Activated CD4-positive, alpha-beta T cell treated with anti-CD3 and anti-CD28 coated beads for 48 hours (primary cell): ENCODE measurements around the gene RDH8.
"Not testable (repeated sequence)": the region's sequence is repeated elsewhere in the genome, so short reads cannot be mapped to it uniquely, and the experiment has no call there.

Source experiments
- DNase-seq: peaks from one replicate; pipeline ENCODE4 v3.0.0-alpha.2; 2020

Gene RDH8

DNA sequence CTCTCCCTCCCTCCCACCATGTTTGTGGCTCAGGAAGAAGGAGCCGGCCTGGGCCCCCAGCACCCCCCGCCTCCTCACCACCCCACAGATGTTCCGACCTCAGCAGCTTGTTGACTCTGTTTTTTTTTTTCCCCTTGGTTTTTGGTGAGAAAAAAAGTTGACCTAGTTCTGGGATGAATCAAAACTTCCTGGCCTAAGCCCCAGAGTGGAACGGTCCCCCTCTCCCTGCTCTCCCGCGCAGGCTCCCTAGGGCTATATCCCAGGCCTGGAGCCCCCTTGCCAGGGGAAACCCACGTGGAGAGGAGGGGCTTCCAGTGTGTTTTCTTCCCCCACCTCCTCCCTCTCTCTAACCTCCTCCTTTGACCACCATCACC, 7.0 kb upstream of the RDH8 start:
- no peak for DNase-seq

GRCh38 chr19:10006752-10007323, 6.4 kb upstream of the RDH8 start:
- no peak for DNase-seq

- no peak for DNase-seq
Observed at GRCh38 chr19:10007371-10008183, 5.7 kb upstream of the RDH8 start.

DNA sequence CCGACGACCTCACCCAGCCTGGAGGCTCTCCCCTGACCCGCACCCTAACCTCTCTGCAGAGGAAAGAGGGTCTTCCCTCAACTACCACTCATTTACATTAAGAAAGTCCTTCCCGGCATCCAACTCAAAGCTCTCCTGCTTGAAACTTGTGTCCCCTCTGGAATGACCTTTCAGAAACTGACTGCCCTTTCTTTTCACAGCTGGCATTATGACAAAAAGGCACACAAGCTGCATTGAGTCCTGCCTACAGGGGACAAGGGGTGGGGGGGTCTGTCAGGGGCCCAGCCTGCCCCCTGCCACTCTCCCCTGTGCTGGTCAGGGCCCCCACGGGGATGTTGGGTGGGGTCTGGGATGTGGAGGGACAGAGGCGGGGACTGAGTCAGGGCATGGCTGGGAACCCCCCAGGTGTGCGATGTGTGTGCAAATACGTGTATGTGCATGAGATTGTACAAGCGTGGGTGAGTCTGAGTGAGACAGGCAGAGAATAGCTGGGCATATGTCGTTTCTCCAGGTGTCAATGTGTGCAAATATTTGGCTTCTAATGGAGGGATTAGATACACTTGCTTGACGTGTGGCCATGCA, 5.0 kb upstream of the RDH8 start:
- no peak for DNase-seq

- no peak for DNase-seq
Observed at GRCh38 chr19:10009714-10010224, 3.5 kb upstream of the RDH8 start.

- no peak for DNase-seq
Observed at GRCh38 chr19:10010247-10010691, 3.0 kb upstream of the RDH8 start, which contains the start of gene COL5A3. TSS of gene COL5A3 (minus strand) at chr19:10010504. CDS start at chr19:10010385, 119 bp downstream.

- DNase-seq, result no peak
Observed at GRCh38 chr19:10010939-10011338, 2.3 kb upstream of the RDH8 start.

DNA sequence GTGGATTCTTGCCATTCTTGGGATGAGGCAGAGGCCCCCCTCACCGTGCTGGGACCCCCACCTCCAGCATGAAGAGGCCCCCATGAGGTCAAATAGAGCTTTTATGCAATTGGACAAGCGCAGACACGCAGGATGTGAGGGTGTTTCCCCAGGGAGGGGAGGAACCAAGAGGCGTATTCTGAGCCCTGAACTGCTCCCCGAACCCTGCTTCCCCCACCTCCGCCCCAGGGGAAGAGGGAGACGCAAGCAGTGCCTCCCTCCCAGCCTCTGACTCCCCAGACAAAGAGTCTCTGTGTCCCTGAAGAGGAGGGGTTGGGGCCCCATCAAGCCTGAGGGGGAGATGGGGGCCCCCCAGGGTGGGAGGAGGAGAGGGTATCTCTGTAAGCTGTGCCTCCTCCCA, 1.3 kb upstream of the RDH8 start:
- no peak for DNase-seq

DNA sequence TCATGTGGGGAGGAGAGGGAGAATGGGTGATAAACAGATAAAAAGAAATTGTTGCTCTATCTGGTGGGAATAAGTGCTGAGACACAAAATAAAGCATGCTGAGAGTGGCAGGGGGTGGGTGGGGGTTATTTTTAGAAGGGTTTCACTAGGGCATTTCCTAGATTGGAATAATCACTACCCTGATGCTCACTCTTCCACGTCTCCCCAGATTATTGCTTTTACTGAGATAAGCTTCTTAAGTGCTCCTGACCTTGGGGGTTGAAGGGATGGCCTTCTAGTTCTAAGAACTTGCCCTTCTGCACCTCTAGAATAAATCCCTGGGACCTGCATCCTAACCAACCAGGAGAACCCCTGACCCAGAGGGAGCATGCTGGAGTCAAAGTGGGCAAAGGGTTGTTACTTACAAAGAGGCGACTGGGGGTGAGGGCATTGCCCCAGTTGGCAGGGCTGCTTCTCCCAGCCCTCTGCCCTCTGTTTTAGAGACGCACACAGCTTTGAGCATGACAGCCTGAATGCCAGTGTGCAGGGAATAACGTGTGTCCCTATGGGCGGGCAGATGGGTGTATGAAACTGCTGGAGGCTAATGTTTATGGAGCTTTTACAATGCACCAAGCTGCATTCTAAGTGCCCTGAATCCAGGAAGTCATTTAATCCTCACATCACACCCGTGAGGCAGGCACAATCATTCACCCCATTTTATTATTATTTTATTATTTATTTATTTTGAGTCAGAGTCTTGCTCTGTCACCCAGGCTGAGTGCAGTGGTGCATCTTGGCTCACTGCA, 743 bp downstream of the RDH8 start:
- DNase-seq, result no peak

- no peak for DNase-seq
Observed at GRCh38 chr19:10018263-10018662, 5.0 kb downstream of the RDH8 start.

GRCh38 chr19:10018786-10019185, 5.5 kb downstream of the RDH8 start:
- DNase-seq, result no peak

DNA sequence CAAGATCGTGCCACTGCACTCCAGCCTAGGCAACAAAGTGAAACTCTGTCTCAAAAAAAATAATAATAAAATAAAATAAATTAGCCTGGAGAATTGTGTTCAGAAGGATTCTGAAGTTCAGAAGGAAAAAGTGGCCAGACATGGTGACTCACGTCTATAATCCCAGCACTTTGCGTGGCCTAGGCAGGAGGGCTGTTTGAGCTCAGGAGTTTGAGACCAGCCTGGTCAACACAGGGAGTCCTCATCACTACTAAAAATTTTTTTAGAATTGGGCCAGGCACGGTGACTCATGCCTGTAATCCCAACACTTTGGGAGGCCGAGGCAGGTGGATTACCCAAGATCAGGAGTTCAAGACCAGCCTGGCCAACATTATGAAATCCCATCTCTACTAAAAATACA, 6.0 kb downstream of the RDH8 start:
- DNase-seq, result no peak

- no peak for DNase-seq
Observed at GRCh38 chr19:10020851-10021250, 7.6 kb downstream of the RDH8 start.

- DNase-seq, result no peak
Observed at GRCh38 chr19:10021446-10021845, 8.2 kb downstream of the RDH8 start.

DNA sequence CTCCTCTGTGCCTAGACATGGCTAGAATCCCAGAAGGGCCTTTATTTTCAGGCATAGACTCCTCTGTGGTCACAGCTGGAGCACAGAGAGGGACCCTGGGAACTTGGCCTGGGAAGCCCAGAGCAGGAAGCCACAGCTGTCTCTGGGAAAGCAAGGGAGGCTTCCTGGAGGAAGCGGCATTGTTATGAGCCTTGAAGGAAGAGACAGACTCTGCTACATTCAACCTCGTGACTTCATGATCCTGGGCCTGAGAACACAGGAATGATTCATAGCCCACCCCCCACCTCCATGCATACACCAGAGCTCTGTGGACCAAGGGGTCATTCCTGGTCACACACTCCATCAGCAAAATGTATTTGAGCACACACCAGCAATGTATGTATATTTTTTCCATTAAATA, 8.6 kb downstream of the RDH8 start:
- DNase-seq, result no peak

GRCh38 chr19:10023096-10023495, 9.8 kb downstream of the RDH8 start:
- not testable (repeated sequence) for DNase-seq

- no peak for DNase-seq
Observed at GRCh38 chr19:10026744-10027143, 13.5 kb downstream of the RDH8 start.

DNA sequence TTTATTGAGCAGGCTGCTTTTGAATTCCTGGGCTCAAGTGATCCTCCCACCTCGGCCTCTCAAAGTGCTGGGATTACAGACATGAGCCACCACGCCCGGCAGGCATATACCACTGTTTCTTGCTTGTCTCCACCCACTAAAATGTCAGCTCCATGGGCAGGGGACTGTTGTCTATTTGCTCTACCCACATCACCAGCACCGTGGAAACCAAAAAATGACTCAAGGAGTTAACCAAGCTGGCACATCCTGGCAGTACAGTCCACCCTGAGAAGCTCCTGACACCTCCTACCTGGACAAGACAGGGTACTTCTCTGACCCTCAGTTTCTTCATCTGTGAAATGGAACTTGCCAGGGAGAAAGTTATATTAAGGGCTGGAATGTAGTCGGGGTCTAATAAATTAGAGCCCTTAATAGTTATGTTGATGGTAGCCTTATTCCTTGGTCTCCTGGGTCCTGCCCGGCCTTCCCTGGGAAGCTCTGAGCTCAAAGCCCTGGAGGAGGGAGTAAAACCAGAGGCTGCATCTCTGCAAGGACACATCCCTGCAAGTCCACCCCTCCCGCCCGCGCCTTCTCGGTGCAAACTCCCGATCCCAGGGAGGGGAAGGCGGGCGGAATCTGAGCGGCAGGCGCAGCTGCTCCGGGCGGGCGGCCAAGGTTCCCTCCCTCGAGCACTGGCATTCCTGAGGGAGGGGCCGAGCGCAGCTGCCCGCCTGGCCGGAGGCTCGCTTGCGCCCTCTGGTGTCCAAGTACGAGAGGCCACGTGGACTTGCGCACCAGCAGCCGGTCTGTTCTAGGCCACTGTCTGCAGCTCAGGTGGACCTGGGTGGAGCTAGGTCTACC, 14.1 kb downstream of the RDH8 start:
- DNase-seq, result peak; percentile 85

GRCh38 chr19:10033614-10034013, 20.3 kb downstream of the RDH8 start:
- no peak for DNase-seq

DNA sequence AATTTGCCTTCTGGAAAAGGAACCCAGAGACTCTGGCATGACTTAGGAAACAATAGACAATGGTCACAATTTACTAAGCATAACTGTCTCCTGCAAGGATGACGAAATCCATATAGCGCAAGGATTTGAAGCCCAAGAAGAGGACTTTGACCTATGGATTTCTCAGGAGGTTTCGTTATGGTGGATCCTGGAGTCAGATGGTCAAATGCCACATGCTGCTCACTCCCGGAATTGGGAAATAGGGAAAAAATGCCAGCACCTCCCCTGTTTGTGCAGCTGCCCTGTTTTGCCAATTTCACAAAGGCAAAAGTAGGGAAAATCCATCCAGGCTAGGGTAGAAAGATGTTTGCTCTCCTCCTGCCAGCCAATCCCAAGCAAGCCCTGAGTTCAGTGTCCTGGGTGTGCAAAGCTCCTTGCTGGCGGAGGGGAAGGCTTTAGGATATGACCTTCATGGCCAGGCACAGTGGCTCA, 23.4 kb downstream of the RDH8 start:
- no peak for DNase-seq

- no peak for DNase-seq
Observed at GRCh38 chr19:10037367-10037766, 24.1 kb downstream of the RDH8 start.

DNA sequence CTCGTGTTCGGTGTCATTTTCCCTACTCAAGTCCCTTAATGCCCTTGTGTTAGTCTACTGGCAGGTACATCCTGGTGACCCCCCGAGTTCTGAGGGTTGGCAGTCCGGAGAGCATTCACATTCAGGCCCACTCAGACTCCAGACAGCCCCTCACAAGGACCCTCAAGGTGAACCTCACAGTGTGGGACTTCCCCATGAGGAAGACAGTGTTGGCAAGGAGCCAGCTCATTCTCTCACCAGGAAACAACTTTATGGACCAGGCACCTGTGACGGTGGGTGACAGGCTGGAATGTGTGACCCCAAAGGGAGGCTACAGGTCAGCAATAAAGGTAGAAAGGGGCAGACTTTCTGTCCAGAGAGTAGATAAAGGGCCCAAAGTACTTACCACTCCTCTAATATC, 24.5 kb downstream of the RDH8 start:
- no peak for DNase-seq
